MV-4-11 (cell line): ENCODE measurements around the gene NLRP3.
A peak's percentile ranks its signal among the peaks of the same experiment; 100 is the strongest.
"Not testable (repeated sequence)": the region's sequence is repeated elsewhere in the genome, so short reads cannot be mapped to it uniquely, and the experiment has no call there.

Experiments used
- DNase-seq: peaks from one replicate; lab custom pipeline; 2025; lab: John Stamatoyannopoulos, UW

NLRP3 gene

GRCh38 chr1:247469141-247469535 is 53.2 kb downstream of the NLRP3 start:
- no peak for DNase-seq

- not testable (repeated sequence) for DNase-seq
These were observed 55.0 kb downstream of the NLRP3 start for GRCh38 chr1:247470942-247471429.

- DNase-seq = no peak
These were observed 55.6 kb downstream of the NLRP3 start for GRCh38 chr1:247471445-247472016.

GRCh38 chr1:247472035-247472434 is 56.1 kb downstream of the NLRP3 start:
- no peak for DNase-seq

- DNase-seq = no peak
These were observed 58.4 kb downstream of the NLRP3 start for GRCh38 chr1:247474367-247474766.

GRCh38 chr1:247475793-247476192 is 59.8 kb downstream of the NLRP3 start:
- DNase-seq = no peak

GRCh38 chr1:247476328-247477058 is 60.5 kb downstream of the NLRP3 start:
- DNase-seq = not testable (repeated sequence)

GRCh38 chr1:247482747-247483146 is 66.8 kb downstream of the NLRP3 start:
- DNase-seq = no peak

GRCh38 chr1:247487057-247487456 is 71.1 kb downstream of the NLRP3 start:
- peak; percentile 52 for DNase-seq

- DNase-seq = no peak
These were observed 75.4 kb downstream of the NLRP3 start for GRCh38 chr1:247491328-247491727.

- no peak for DNase-seq
These were observed 77.1 kb downstream of the NLRP3 start for GRCh38 chr1:247493106-247493505.

GRCh38 chr1:247494767-247495166 is 78.8 kb downstream of the NLRP3 start:
- peak; percentile 90 for DNase-seq

- no peak for DNase-seq
These were observed 80.8 kb downstream of the NLRP3 start for GRCh38 chr1:247496581-247497285.
